ENCODE measurements around the gene EEF1AKMT4. TPM values are rescaled to one million over a fixed set of nuclear protein-coding genes. Genes with fewer than 3 reads are reported as not detected.

The EEF1AKMT4 gene
- total RNA-seq, 5 donors from 2014 or later (not counting 1 experiment from before 2014, with no cell fraction given) = 0.37 to 4.0 (median 2.3) TPM

DNA sequence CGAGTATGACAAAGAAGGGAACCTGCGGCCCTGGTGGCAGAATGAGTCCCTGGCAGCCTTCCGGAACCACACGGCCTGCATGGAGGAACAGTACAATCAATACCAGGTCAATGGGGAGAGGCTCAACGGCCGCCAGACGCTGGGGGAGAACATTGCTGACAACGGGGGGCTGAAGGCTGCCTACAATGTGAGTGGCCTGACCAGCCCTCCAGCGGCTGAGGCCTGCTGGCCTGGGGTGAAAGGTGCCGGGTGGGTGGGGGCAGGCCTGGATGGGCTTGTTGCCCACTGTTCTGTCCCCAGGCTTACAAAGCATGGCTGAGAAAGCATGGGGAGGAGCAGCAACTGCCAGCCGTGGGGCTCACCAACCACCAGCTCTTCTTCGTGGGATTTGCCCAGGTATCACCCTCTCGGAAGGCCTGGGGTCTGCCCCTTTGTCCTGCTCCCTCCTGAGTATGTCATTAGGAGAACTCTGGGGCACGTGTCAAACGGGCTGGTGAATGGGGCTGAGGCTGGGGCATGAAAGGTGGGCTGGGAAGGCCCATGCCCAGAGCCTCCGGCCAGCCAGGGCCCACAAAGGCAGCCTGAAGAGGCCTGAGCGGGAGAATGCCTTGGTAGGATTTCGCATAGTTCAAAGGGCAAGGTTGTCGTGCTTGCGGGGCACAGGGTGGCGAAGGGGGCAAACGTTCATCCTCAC, 41.7 kb downstream of the EEF1AKMT4 start:
- Mint-ChIP-seq H3K36me3 (no peaks in the 10 kb centered on the region), H3K4me3 (no peak overlapping the region), H3K27ac (no peak overlapping the region), H3K27me3 (peaks cover 11 to 13% of the 10 kb centered on the region in 2 donors), H3K9me3 (no peaks in the 10 kb centered on the region), H3K4me1 (no peaks in the 10 kb centered on the region)
- Histone ChIP-seq H3K36me3 (ENCODE audit: control insufficient read depth in 2 of 2, extremely low read depth in 1 of 2, insufficient read depth in 1 of 2, low read length in 1 of 2) (no peaks in the 10 kb centered on the region), H3K27ac (ENCODE audit: low read length) (no peak overlapping the region), H3K4me1 (ENCODE audit: control insufficient read depth in 1 of 2, extremely low read depth in 1 of 2, insufficient read depth in 2 of 2, low read length in 2 of 2) (peaks cover 0 to 4% of the 10 kb centered on the region in 2 experiments), H3K9me3 (no peaks in the 10 kb centered on the region), H3K4me3 (ENCODE audit: control insufficient read depth in 1 of 2, extremely low read depth in 1 of 2, low read length in 1 of 2) (no peak overlapping the region), H3K27me3 (replicated peaks in 1 of 2; ENCODE audit: control insufficient read depth in 2 of 2, extremely low read depth in 1 of 2, insufficient read depth in 2 of 2, low read length in 1 of 2) (peaks cover 0 to 21% of the 10 kb centered on the region in 2 experiments)
- ATAC-seq (replicated peaks in 1 of 4) (no peak), DNase-seq (no peak)
- CTCF ChIA-PET = interaction anchor here in 1 of 2 donors (0.6 kb wide), 2 partner anchors 12 to 63 kb away, joined by 3 to 5 read pairs; no protein-coding TSS in a partner anchor
- POLR2A ChIA-PET = interaction anchor here in 1 of 2 donors (0.6 kb wide), 1 partner anchor 33 kb away, joined by 5 read pairs; no protein-coding TSS in a partner anchor
- 87% methylated on average over 21 of the region's 22 CpGs for WGBS (ENCODE audit: insufficient coverage)

- Mint-ChIP-seq H3K9me3 (no peaks in the 10 kb centered on the region), H3K4me1 (no peaks in the 10 kb centered on the region), H3K36me3 (no peaks in the 10 kb centered on the region), H3K27me3 (peaks cover 4 to 6% of the 10 kb centered on the region in 2 donors), H3K27ac (no peak overlapping the region), H3K4me3 (no peak overlapping the region)
- Histone ChIP-seq H3K36me3 (ENCODE audit: control insufficient read depth in 2 of 2, extremely low read depth in 1 of 2, insufficient read depth in 1 of 2, low read length in 1 of 2) (no peaks in the 10 kb centered on the region), H3K4me1 (ENCODE audit: control insufficient read depth in 1 of 2, extremely low read depth in 1 of 2, insufficient read depth in 2 of 2, low read length in 2 of 2) (peaks cover 0 to 4% of the 10 kb centered on the region in 2 experiments), H3K27me3 (replicated peaks in 1 of 2; ENCODE audit: control insufficient read depth in 2 of 2, extremely low read depth in 1 of 2, insufficient read depth in 2 of 2, low read length in 1 of 2) (peaks cover 0 to 21% of the 10 kb centered on the region in 2 experiments), H3K27ac (ENCODE audit: low read length) (no peak overlapping the region), H3K4me3 (ENCODE audit: control insufficient read depth in 1 of 2, extremely low read depth in 1 of 2, low read length in 1 of 2) (no peak overlapping the region), H3K9me3 (no peaks in the 10 kb centered on the region)
- ChIA-PET POLR2A (interaction anchor here in 1 of 2 donors (0.6 kb wide), 1 partner anchor 33 kb away, joined by 5 read pairs; no protein-coding TSS in a partner anchor), CTCF (interaction anchor here (0.6 to 0.8 kb wide), 2 partner anchors 13 to 70 kb away, joined by 3 to 5 read pairs; no protein-coding TSS in a partner anchor)
- ATAC-seq (replicated peaks in 1 of 4) (no peak), DNase-seq (no peak)
- 92% methylated on average over 16 of the region's 21 CpGs for WGBS (ENCODE audit: insufficient coverage)
Observed at GRCh38 chr3:184291738-184292445, 42.4 kb downstream of the EEF1AKMT4 start.

- WGBS (ENCODE audit: insufficient coverage) = 57% methylated on average over 1 of the region's 3 CpGs
- Histone ChIP-seq H3K27me3 (replicated peaks in 1 of 2; ENCODE audit: control insufficient read depth in 2 of 2, extremely low read depth in 1 of 2, insufficient read depth in 2 of 2, low read length in 1 of 2) (peaks cover 0 to 3% of the 10 kb centered on the region in 2 experiments), H3K27ac (ENCODE audit: low read length) (no peak overlapping the region), H3K36me3 (ENCODE audit: control insufficient read depth in 2 of 2, extremely low read depth in 1 of 2, insufficient read depth in 1 of 2, low read length in 1 of 2) (peaks cover 0 to 9% of the 10 kb centered on the region in 2 donors), H3K4me3 (ENCODE audit: control insufficient read depth in 1 of 2, extremely low read depth in 1 of 2, low read length in 1 of 2) (no peak overlapping the region), H3K4me1 (ENCODE audit: control insufficient read depth in 1 of 2, extremely low read depth in 1 of 2, insufficient read depth in 2 of 2, low read length in 2 of 2) (peaks cover 13 to 20% of the 10 kb centered on the region in 2 experiments), H3K9me3 (no peaks in the 10 kb centered on the region)
- ATAC-seq (replicated peaks in 1 of 4) = no peak
- Mint-ChIP-seq H3K9me3 (no peaks in the 10 kb centered on the region), H3K4me1 (peaks cover 20 to 23% (median 21%) of the 10 kb centered on the region in 3 donors), H3K27me3 (no peaks in the 10 kb centered on the region), H3K4me3 (no peak overlapping the region), H3K27ac (no peak overlapping the region), H3K36me3 (no peaks in the 10 kb centered on the region)
- POLR2A ChIA-PET = no interaction called here
- DNase-seq = no peak
- CTCF ChIA-PET = interaction anchor here in 1 of 2 donors (0.7 to 0.9 kb wide), 2 partner anchors 46 to 68 kb away, joined by 3 to 5 read pairs; no protein-coding TSS in a partner anchor
Observed at GRCh38 chr3:184295771-184296170, 46.3 kb downstream of the EEF1AKMT4 start.

DNA sequence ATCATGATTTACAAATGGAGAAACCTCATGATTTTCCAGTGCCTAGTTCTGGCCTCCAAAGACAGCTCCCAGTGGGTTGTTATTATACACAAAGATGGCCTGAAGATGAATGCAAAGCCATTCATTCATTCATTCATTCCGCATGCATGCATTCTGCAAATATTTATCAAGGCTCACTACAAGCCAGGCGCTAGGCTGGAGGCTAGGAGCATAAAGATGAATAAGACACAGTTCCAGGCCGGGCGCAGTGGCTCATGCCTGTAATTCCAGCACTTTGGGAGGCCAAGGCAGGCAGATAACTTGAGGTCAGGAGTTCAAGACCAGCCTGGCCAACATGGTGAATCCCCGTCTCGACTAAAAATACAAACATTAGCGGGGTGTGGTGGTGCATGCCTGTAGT, 47.1 kb downstream of the EEF1AKMT4 start:
- WGBS (ENCODE audit: insufficient coverage) = 95% methylated on average over 6 of the region's 7 CpGs
- ATAC-seq (replicated peaks in 1 of 4) (no peak), DNase-seq (no peak)
- Histone ChIP-seq H3K4me1 (ENCODE audit: control insufficient read depth in 1 of 2, extremely low read depth in 1 of 2, insufficient read depth in 2 of 2, low read length in 2 of 2) (peaks cover 13 to 20% of the 10 kb centered on the region in 2 experiments), H3K36me3 (ENCODE audit: control insufficient read depth in 2 of 2, extremely low read depth in 1 of 2, insufficient read depth in 1 of 2, low read length in 1 of 2) (peaks cover 4 to 16% of the 10 kb centered on the region in 2 donors), H3K27ac (ENCODE audit: low read length) (no peak overlapping the region), H3K27me3 (replicated peaks in 1 of 2; ENCODE audit: control insufficient read depth in 2 of 2, extremely low read depth in 1 of 2, insufficient read depth in 2 of 2, low read length in 1 of 2) (no peaks in the 10 kb centered on the region), H3K9me3 (no peaks in the 10 kb centered on the region), H3K4me3 (ENCODE audit: control insufficient read depth in 1 of 2, extremely low read depth in 1 of 2, low read length in 1 of 2) (no peak overlapping the region)
- POLR2A ChIA-PET = no interaction called here
- no peak overlapping the region for H3K4me3 Mint-ChIP-seq
- no peaks in the 10 kb centered on the region for H3K27me3 Mint-ChIP-seq
- no peak overlapping the region for H3K27ac Mint-ChIP-seq
- CTCF ChIA-PET = interaction anchor here in 1 of 2 donors (0.9 kb wide), 1 partner anchor 47 kb away, joined by 5 read pairs; no protein-coding TSS in a partner anchor
- H3K9me3 Mint-ChIP-seq = no peaks in the 10 kb centered on the region
- H3K36me3 Mint-ChIP-seq = peaks cover 3% of the 10 kb centered on the region
- peaks cover 24 to 28% (median 25%) of the 10 kb centered on the region in 3 donors for H3K4me1 Mint-ChIP-seq

DNA sequence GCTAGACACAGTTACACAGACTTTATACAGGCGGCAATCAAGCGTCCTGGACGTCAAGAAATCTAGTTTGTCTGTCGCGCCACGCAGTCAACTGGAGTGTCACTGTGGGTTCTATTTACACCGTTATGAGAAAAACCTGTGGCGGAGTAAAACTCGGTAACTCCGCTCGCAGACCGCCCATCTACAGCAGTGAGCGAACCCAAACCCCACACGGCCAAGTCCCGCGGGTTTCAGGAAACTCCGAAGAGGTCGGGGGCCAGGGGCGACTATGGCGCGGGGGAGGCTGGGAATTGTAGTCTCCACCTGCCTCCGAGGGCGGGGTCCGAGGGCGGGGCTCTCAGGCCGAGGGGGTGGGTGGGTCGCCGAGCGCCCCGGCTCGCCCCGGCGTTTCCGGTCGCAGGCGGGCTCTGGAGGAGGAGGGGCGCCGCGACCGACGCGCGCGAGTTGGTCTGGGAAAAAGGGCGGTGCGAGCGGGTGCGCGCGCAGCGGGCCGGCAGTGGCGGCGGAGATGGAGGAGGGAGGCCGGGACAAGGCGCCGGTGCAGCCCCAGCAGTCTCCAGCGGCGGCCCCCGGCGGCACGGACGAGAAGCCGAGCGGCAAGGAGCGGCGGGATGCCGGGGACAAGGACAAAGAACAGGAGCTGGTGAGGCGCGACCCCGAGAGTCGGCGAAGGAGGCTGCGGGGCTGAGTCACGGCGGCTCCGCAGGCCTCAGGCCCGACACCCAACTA, 49.5 kb downstream of the EEF1AKMT4 start, which contains the start of gene PSMD2:
Gene PSMD2 (plus strand): TSS at position 483 of the 729 bp plus-strand sequence. CDS start 26 bp downstream, at position 509.
- H3K27me3 Mint-ChIP-seq = no peaks in the 10 kb centered on the region
- peak within 1 kb of the TSS; percentile 73 to 85 for H3K4me3 ChIP-seq (ENCODE audit: control insufficient read depth in 1 of 2, extremely low read depth in 1 of 2, low read length in 1 of 2)
- ATAC-seq (replicated peaks in 1 of 4) (peak; percentile 92 to 96 (median 94)), DNase-seq (peak; percentile 91 to 98 (median 97))
- no peaks in the 10 kb centered on the region for H3K27me3 ChIP-seq (replicated peaks in 1 of 2; ENCODE audit: control insufficient read depth in 2 of 2, extremely low read depth in 1 of 2, insufficient read depth in 2 of 2, low read length in 1 of 2)
- H3K4me3 Mint-ChIP-seq = peak within 1 kb of the TSS; percentile 87 to 93 (median 90)
- H3K36me3 Mint-ChIP-seq = peaks cover 23% of the 10 kb centered on the region
- ChIA-PET POLR2A (no interaction called here), CTCF (interaction anchor here in 1 of 2 donors (1.0 kb wide), 2 partner anchors 12 to 73 kb away, joined by 3 read pairs; no protein-coding TSS in a partner anchor)
- H3K27ac ChIP-seq (ENCODE audit: low read length) = peak within 1 kb of the TSS; percentile 86
- peak within 1 kb of the TSS; percentile 92 to 93 for H3K27ac Mint-ChIP-seq
- no peaks in the 10 kb centered on the region for H3K9me3 ChIP-seq
- peaks cover 13 to 20% of the 10 kb centered on the region in 2 experiments for H3K4me1 ChIP-seq (ENCODE audit: control insufficient read depth in 1 of 2, extremely low read depth in 1 of 2, insufficient read depth in 2 of 2, low read length in 2 of 2)
- H3K9me3 Mint-ChIP-seq = no peaks in the 10 kb centered on the region
- under 1% methylated on average over 70 of the region's 78 CpGs for WGBS (ENCODE audit: insufficient coverage)
- peaks cover 29 to 32% (median 30%) of the 10 kb centered on the region in 3 donors for H3K4me1 Mint-ChIP-seq
- peaks cover 9 to 39% of the 10 kb centered on the region in 2 donors for H3K36me3 ChIP-seq (ENCODE audit: control insufficient read depth in 2 of 2, extremely low read depth in 1 of 2, insufficient read depth in 1 of 2, low read length in 1 of 2)

Measured in T-cell (primary cell).